Breast epithelium (tissue), 4 donors: ENCODE results near the gene PSEN2. TPM values are rescaled to one million over a fixed set of nuclear protein-coding genes. Genes with fewer than 3 reads are reported as not detected.

Source experiments
- DNase-seq, 2 donors: peaks; one replicate each; pipeline ENCODE4 v3.0.0-alpha.2; 2019; ENCODE audit warnings: low spot score in 2 of 2
- H3K27ac ChIP-seq, 2 donors: fragments of 200-600 bp; sonication (generic) in 1 of 2; one replicate each; pipeline ENCODE4 v1.5.1; 2016 to 2019; ENCODE audit warnings: mild to moderate bottlenecking in 1 of 2
- H3K27me3 ChIP-seq, 2 donors: fragments of 200-600 bp; sonication (generic) in 1 of 2; one replicate each; pipeline versions ENCODE4 v1.5.1 to v1.6.0; 2017 to 2019; ENCODE audit warnings: control low read depth in 1 of 2, mild to moderate bottlenecking in 1 of 2
- H3K36me3 ChIP-seq: fragments of 200-600 bp; one replicate; pipeline ENCODE4 v1.5.1; 2019
- H3K4me1 ChIP-seq, 2 donors: fragments of 200-600 bp; sonication (generic); one replicate each; pipeline ENCODE4 v1.5.1; 2016 to 2019; ENCODE audit warnings: control low read depth in 1 of 2
- H3K4me3 ChIP-seq, 3 donors: fragments of 200-600 bp; sonication (generic); 1 replicate in 2 of 3; 2 replicates in 1 of 3; pipeline ENCODE4 v1.5.1; 2016 to 2019; ENCODE audit warnings: mild to moderate bottlenecking in 3 of 3, moderate library complexity in 2 of 3
- H3K9me3 ChIP-seq, 2 donors: fragments of 200-600 bp; sonication (generic) in 1 of 2; one replicate each; pipeline ENCODE4 v1.5.1; 2016 to 2019; ENCODE audit warnings: control low read depth in 1 of 2
- CTCF ChIP-seq, 3 donors: fragments of 450-650 bp; IDR thresholded peaks; one replicate each; pipeline ENCODE4 v1.5.1; 2016 to 2017; ENCODE audit warnings: antibody characterized with exemption in 3 of 3, mild to moderate bottlenecking in 3 of 3, moderate library complexity in 3 of 3
- POLR2A ChIP-seq: fragments of 450-650 bp; IDR thresholded peaks from one replicate; pipeline ENCODE4 v1.6.1; 2016; ENCODE audit warnings: antibody characterized with exemption, mild to moderate bottlenecking, moderate library complexity
- POLR2AphosphoS5 ChIP-seq, 3 donors: sonication (generic); formaldehyde crosslinking; IDR thresholded peaks; one replicate each; pipeline ENCODE4 v1.6.1; 2017; ENCODE audit warnings: antibody characterized with exemption in 3 of 3
- intact Hi-C: fragments of 100-400 bp; cut with DNase I; formaldehyde crosslinking; loops from one replicate; pipeline ENCODE4 v1.15.1; 2023; ENCODE audit warnings: low total_unique reads
- total RNA-seq, 3 donors: library from RNA; depleted of rRNA; stranded (reverse); fragments of >200 nt; gene quantifications; one replicate each; pipeline ENCODE4 v1.1.0, GENCODE V29; 2016

PSEN2 gene
- total RNA-seq, 3 donors from 2014 or later: 27.8 to 31.9 (median 27.9) TPM

- Histone ChIP-seq H3K4me1 (no peaks in the 10 kb centered on the region), H3K27ac (no peak overlapping the region), H3K9me3 (no peaks in the 10 kb centered on the region), H3K36me3 (no peaks in the 10 kb centered on the region), H3K27me3 (no peaks in the 10 kb centered on the region), H3K4me3 (no peak overlapping the region)
- no peak for DNase-seq
- TF ChIP-seq CTCF (IDR thresholded peaks at IDR 0.05) (no peak), POLR2A (no peak), POLR2AphosphoS5 (IDR thresholded peaks at IDR 0.05) (no peak)
- intact Hi-C loops: no loop called here
These were observed 2.0 kb downstream of the PSEN2 start for GRCh38 chr1:226872437-226872836.

- TF ChIP-seq POLR2A: no peak
- TF ChIP-seq POLR2AphosphoS5 (IDR thresholded peaks at IDR 0.05): no peak
- TF ChIP-seq CTCF (IDR thresholded peaks at IDR 0.05): no peak
- H3K27ac ChIP-seq: no peak overlapping the region
These were observed 3.6 kb downstream of the PSEN2 start for GRCh38 chr1:226873771-226874578.

GRCh38 chr1:226874579-226875425, 4.4 kb downstream of the PSEN2 start:
- Histone ChIP-seq H3K9me3 (no peaks in the 10 kb centered on the region), H3K27me3 (no peaks in the 10 kb centered on the region), H3K4me3 (no peak overlapping the region), H3K27ac (no peak overlapping the region), H3K36me3 (no peaks in the 10 kb centered on the region), H3K4me1 (no peaks in the 10 kb centered on the region)
- intact Hi-C loops: loop anchor here (5.0 kb wide), 1 partner anchor 962 kb away; no protein-coding TSS in a partner anchor
- TF ChIP-seq CTCF (IDR thresholded peaks at IDR 0.05): no peak
- no peak for DNase-seq

More at GRCh38 chr1:226873771-226874578, 3.6 kb downstream of the PSEN2 start:
- intact Hi-C loops: no loop called here
- H3K4me3 ChIP-seq: no peak overlapping the region
- no peak for DNase-seq
- no peaks in the 10 kb centered on the region for H3K36me3 ChIP-seq
- no peaks in the 10 kb centered on the region for H3K9me3 ChIP-seq
- H3K4me1 ChIP-seq: no peaks in the 10 kb centered on the region
- H3K27me3 ChIP-seq: no peaks in the 10 kb centered on the region

- no peak for TF ChIP-seq POLR2AphosphoS5 (IDR thresholded peaks at IDR 0.05)
- no peak for TF ChIP-seq CTCF (IDR thresholded peaks at IDR 0.05)
- TF ChIP-seq POLR2A: no peak
- Histone ChIP-seq H3K27me3 (no peaks in the 10 kb centered on the region), H3K4me1 (no peaks in the 10 kb centered on the region), H3K36me3 (no peaks in the 10 kb centered on the region), H3K27ac (no peak overlapping the region), H3K9me3 (no peaks in the 10 kb centered on the region), H3K4me3 (no peak overlapping the region)
- intact Hi-C loops: loop anchor here (5.0 kb wide), 1 partner anchor 962 kb away; no protein-coding TSS in a partner anchor
- DNase-seq: no peak
These were observed 5.4 kb downstream of the PSEN2 start for GRCh38 chr1:226875641-226876295.
